ENCODE data around the gene TM6SF1. TPM values are rescaled to one million over a fixed set of nuclear protein-coding genes. Genes with fewer than 3 reads are reported as not detected.
A peak's percentile ranks its signal among the peaks of the same experiment; 100 is the strongest.

Gene TM6SF1
- total and polyA plus RNA-seq, 9 of the 15 experiments (the other 6 are each of a cell fraction or from before 2014, with no cell fraction given): 1.0 to 5.6 (median 3.5) TPM

DNA sequence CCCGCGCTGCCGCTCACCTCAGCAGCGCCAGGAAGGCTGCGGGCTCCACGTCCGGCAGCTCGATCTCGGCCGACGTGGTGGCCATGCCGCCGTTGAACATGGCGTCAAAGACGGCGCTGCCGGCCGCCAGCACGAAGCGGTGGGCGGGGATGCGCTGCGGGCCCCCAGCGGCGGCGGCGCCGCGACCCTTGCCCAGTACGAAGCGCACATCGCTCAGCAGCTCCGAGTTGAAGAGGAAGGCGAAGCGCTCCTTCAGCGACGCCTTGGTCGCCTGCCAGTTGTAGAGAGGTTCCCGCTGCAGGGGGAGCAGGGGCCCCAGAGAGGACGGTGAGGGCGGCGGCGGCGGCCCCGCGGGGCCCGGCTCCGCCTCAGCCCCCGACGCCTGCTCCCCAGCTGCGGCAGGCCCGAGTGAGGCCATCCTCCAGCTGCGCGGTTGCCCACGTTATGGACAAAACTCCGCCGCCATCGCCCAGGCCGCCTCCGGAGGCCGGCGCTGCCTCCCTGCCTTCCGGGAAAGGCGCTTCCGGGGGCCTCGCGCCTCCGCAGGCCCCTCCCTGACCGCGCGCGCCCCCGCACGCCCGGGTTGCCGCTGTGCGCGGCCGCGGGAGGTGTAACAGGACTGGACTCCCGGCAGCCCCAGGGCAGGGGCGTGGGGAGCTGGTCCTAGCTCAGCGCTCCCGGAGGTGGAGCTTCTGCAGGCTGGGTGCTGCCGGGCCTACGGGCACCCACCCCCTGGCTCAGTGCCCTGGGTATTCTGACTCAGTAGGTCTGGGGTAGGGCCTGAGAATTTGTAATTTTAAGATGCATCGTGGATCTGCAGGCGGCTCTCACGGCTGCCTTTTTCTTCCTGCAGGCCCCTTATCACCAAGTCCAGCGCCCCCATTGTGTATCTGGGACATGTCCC, 40.5 kb upstream of the TM6SF1 start, which contains the start of gene BTBD1:
Gene BTBD1 (minus strand): TSS at position 519 of the 904 bp plus-strand sequence. CDS start 101 bp downstream, at position 418.
- peak within 1 kb of the TSS; percentile 91 for H3K4me2 ChIP-seq (ENCODE audit: insufficient read depth, low read length)
- H3K79me2 ChIP-seq (ENCODE audit: control insufficient read depth, insufficient read depth, low read length): peaks cover 51% of the 10 kb centered on the region
- peak; percentile 94 to 97 (median 96) for DNase-seq (ENCODE audit: extremely low read depth in 1 of 4, low spot score in 3 of 4)
- peak; percentile 95 for ATAC-seq
- intact Hi-C loops (cut with micrococcal nuclease): loop anchor here (2.0 to 5.0 kb wide), 3 partner anchors 42 to 140 kb away; partner anchors contain the start of genes C15orf40 and HDGFL3
- under 1% methylated on average over 62 of the region's 90 CpGs for WGBS (ENCODE audit: insufficient coverage, low coverage, missing lambda C conversion rate)
- peaks cover 7% of the 10 kb centered on the region; the same call in 1 of the 2 replicates for H3K9me3 ChIP-seq (replicated peaks; ENCODE audit: control insufficient read depth, insufficient read depth, low read depth, low read length)
- H3K9ac ChIP-seq (ENCODE audit: insufficient read depth in 1 of 2, low read depth in 2 of 2, low read length in 2 of 2): peak within 1 kb of the TSS; percentile 93 to 99
- peaks cover 32% of the 10 kb centered on the region for H3K36me3 ChIP-seq (ENCODE audit: control insufficient read depth, insufficient read depth, low read length)
- peak within 1 kb of the TSS; percentile 92 for H3K27ac ChIP-seq (ENCODE audit: extremely low read depth, low read depth, low read length)
- BruUV-seq (replicated peaks): no TSS peak
- H3K9me1 ChIP-seq (ENCODE audit: control insufficient read depth, insufficient read depth, low read length): no peaks in the 10 kb centered on the region
- peak within 1 kb of the TSS; percentile 90 for H3K4me3 ChIP-seq
- peak within 1 kb of the TSS; percentile 94 for H2AFZ ChIP-seq (ENCODE audit: low read depth, low read length)
- CTCF ChIA-PET (ENCODE audit: low intra/inter-chr PET ratio): interaction anchor here (0.7 kb wide), 1 partner anchor 182 kb away, joined by 6 read pairs; no protein-coding TSS in a partner anchor
- no peak for FAIRE-seq
- POLR2A ChIA-PET: interaction anchor here (0.6 to 2.1 kb wide), 11 partner anchors 9 to 145 kb away, joined by 3 to 15 read pairs (median 4); no protein-coding TSS in a partner anchor
- peaks cover 9 to 29% of the 10 kb centered on the region in 2 experiments for H3K4me1 ChIP-seq (replicated peaks in 1 of 2; ENCODE audit: control insufficient read depth in 2 of 2, insufficient read depth in 2 of 2, low read length in 2 of 2)
- H3K27me3 ChIP-seq (ENCODE audit: control insufficient read depth in 2 of 2, insufficient read depth in 2 of 2, low read length in 2 of 2): no peaks in the 10 kb centered on the region
- peaks cover 27% of the 10 kb centered on the region; the same call in 1 of the 2 replicates for H4K20me1 ChIP-seq (replicated peaks; ENCODE audit: control insufficient read depth, insufficient read depth, low read length)
- in situ Hi-C loops (cut with MboI): no loop called here
- TF ChIP-seq PURB (CRISPR knock-in tag; IDR thresholded peaks at IDR 0.05; ENCODE audit: low read depth) (no peak), ZNF217 (CRISPR knock-in tag; IDR thresholded peaks at IDR 0.05) (no peak), ZSCAN29 (IDR thresholded peaks at IDR 0.05) (no peak), CHCHD3 (CRISPR knock-in tag; IDR thresholded peaks at IDR 0.05) (peak; percentile 52; the same call in 1 of the 2 replicates), PRPF4 (IDR thresholded peaks at IDR 0.05; ENCODE audit: insufficient read depth, low read depth, low read length, poor library complexity, severe bottlenecking) (peak; percentile 68), CREBBP (IDR thresholded peaks at IDR 0.05; ENCODE audit: low read depth, low read length) (no peak)
- TF ChIP-seq, protein P1, sequence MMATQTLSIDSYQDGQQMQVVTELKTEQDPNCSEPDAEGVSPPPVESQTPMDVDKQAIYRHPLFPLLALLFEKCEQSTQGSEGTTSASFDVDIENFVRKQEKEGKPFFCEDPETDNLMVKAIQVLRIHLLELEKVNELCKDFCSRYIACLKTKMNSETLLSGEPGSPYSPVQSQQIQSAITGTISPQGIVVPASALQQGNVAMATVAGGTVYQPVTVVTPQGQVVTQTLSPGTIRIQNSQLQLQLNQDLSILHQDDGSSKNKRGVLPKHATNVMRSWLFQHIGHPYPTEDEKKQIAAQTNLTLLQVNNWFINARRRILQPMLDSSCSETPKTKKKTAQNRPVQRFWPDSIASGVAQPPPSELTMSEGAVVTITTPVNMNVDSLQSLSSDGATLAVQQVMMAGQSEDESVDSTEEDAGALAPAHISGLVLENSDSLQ (IDR thresholded peaks at IDR 0.05): no peak
- TF ChIP-seq, protein P2, sequence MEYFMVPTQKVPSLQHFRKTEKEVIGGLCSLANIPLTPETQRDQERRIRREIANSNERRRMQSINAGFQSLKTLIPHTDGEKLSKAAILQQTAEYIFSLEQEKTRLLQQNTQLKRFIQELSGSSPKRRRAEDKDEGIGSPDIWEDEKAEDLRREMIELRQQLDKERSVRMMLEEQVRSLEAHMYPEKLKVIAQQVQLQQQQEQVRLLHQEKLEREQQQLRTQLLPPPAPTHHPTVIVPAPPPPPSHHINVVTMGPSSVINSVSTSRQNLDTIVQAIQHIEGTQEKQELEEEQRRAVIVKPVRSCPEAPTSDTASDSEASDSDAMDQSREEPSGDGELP (CRISPR knock-in tag; IDR thresholded peaks at IDR 0.05; ENCODE audit: borderline replicate concordance): peak; percentile 76
- TF ChIP-seq, protein P3, sequence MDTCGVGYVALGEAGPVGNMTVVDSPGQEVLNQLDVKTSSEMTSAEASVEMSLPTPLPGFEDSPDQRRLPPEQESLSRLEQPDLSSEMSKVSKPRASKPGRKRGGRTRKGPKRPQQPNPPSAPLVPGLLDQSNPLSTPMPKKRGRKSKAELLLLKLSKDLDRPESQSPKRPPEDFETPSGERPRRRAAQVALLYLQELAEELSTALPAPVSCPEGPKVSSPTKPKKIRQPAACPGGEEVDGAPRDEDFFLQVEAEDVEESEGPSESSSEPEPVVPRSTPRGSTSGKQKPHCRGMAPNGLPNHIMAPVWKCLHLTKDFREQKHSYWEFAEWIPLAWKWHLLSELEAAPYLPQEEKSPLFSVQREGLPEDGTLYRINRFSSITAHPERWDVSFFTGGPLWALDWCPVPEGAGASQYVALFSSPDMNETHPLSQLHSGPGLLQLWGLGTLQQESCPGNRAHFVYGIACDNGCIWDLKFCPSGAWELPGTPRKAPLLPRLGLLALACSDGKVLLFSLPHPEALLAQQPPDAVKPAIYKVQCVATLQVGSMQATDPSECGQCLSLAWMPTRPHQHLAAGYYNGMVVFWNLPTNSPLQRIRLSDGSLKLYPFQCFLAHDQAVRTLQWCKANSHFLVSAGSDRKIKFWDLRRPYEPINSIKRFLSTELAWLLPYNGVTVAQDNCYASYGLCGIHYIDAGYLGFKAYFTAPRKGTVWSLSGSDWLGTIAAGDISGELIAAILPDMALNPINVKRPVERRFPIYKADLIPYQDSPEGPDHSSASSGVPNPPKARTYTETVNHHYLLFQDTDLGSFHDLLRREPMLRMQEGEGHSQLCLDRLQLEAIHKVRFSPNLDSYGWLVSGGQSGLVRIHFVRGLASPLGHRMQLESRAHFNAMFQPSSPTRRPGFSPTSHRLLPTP (IDR thresholded peaks at IDR 0.05; ENCODE audit: borderline replicate concordance, extremely low read depth, insufficient read length): no peak
- TF ChIP-seq, protein P4, sequence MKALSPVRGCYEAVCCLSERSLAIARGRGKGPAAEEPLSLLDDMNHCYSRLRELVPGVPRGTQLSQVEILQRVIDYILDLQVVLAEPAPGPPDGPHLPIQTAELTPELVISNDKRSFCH (CRISPR knock-in tag; IDR thresholded peaks at IDR 0.05): no peak
- TF ChIP-seq, protein P4 (tag; IDR thresholded peaks at IDR 0.05): peak; percentile 63; the same call in 1 of the 2 replicates
- TF ChIP-seq, protein P5, sequence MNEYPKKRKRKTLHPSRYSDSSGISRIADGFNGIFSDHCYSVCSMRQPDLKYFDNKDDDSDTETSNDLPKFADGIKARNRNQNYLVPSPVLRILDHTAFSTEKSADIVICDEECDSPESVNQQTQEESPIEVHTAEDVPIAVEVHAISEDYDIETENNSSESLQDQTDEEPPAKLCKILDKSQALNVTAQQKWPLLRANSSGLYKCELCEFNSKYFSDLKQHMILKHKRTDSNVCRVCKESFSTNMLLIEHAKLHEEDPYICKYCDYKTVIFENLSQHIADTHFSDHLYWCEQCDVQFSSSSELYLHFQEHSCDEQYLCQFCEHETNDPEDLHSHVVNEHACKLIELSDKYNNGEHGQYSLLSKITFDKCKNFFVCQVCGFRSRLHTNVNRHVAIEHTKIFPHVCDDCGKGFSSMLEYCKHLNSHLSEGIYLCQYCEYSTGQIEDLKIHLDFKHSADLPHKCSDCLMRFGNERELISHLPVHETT (CRISPR knock-in tag; conservative IDR thresholded peaks at IDR 0.05 in 1 of 2, IDR thresholded peaks at IDR 0.05 in 1 of 2): peak in 1 of 2 experiments; percentile 87; a peak in 2 of 4 replicates

Data from K562 (cell line).